ENCODE measurements around the gene TNFAIP8. TPM values are rescaled to one million over a fixed set of nuclear protein-coding genes. Genes with fewer than 3 reads are reported as not detected.

Gene TNFAIP8
- total and polyA plus RNA-seq, 4 donors, result 13.7 to 32.2 (median 22.4) TPM

- H3K9me3 ChIP-seq (ENCODE audit: control insufficient read depth, low read length), result no peaks in the 10 kb centered on the region
- H3K36me3 ChIP-seq (ENCODE audit: control insufficient read depth in 1 of 2, insufficient read depth in 2 of 2, low read length in 1 of 2), result no peaks in the 10 kb centered on the region
- H3K27me3 ChIP-seq (ENCODE audit: control insufficient read depth in 1 of 2, insufficient read depth in 2 of 2, low read length in 1 of 2), result no peaks in the 10 kb centered on the region
- H3K4me3 ChIP-seq (ENCODE audit: low read length in 2 of 2), result no peak overlapping the region
- 44 to 60% methylated on average over 4 of the region's 4 CpGs for WGBS, 2 donors
- H3K4me1 ChIP-seq (ENCODE audit: control insufficient read depth in 1 of 2, insufficient read depth in 2 of 2, low read length in 2 of 2), result no peaks in the 10 kb centered on the region
- DNase-seq, result no peak
- ATAC-seq (ENCODE audit: low FRiP score), result no peak
- intact Hi-C loops (cut with DNase I), result loop anchor here (5.0 to 10.0 kb wide), 2 partner anchors 61 to 348 kb away; partner anchors contain the start of gene DTWD2 (in 2 of the 2)
- H3K27ac ChIP-seq (ENCODE audit: low read depth in 1 of 2, low read length in 2 of 2), result no peak overlapping the region
Measured at GRCh38 chr5:119332978-119333401, 22.8 kb upstream of the TNFAIP8 start.

DNA sequence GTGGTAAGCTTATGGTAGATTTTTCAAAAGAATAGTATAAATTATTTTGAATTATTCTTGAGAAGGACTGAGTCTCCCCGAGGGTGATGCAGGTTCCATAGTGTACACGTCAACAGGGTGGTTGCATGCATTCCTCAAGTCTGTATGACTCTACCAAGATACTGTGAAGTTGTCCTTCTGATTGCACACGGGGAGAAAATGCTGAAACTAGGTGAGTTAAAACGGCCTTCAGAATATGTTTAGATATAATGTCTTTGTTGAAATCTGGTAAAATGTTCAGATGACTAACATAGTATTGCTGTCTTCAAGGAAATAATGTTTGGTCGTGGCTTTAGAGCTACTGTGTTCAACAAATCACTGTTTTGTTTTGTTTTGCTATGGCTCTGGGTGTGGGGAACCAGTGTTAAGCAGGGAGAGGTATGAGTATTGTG is 22.4 kb upstream of the TNFAIP8 start:
- H3K4me3 ChIP-seq (ENCODE audit: low read length in 2 of 2), result no peak overlapping the region
- no peaks in the 10 kb centered on the region for H3K4me1 ChIP-seq (ENCODE audit: control insufficient read depth in 1 of 2, insufficient read depth in 2 of 2, low read length in 2 of 2)
- WGBS, 2 donors, result 71 to 77% methylated on average over 5 of the region's 5 CpGs

GRCh38 chr5:119335261-119335677 is 20.6 kb upstream of the TNFAIP8 start:
- intact Hi-C loops (cut with DNase I), result loop anchor here (2.0 to 10.0 kb wide), 4 partner anchors 66 to 350 kb away; partner anchors contain the start of genes DTWD2 (in 2 of the 2) and DMXL1 (in 1 of the 2)
- H3K4me1 ChIP-seq (ENCODE audit: control insufficient read depth in 1 of 2, insufficient read depth in 2 of 2, low read length in 2 of 2), result no peaks in the 10 kb centered on the region
- H3K4me3 ChIP-seq (ENCODE audit: low read length in 2 of 2), result no peak overlapping the region
- WGBS, 2 donors, result 43 to 67% methylated on average over 4 of the region's 4 CpGs
- ATAC-seq (ENCODE audit: low FRiP score), result no peak
- no peak for DNase-seq
- no peaks in the 10 kb centered on the region for H3K36me3 ChIP-seq (ENCODE audit: control insufficient read depth in 1 of 2, insufficient read depth in 2 of 2, low read length in 1 of 2)
- peak overlapping the region in 1 of 2 donors; percentile 29 for H3K27ac ChIP-seq (ENCODE audit: low read depth in 1 of 2, low read length in 2 of 2)
- H3K9me3 ChIP-seq (ENCODE audit: control insufficient read depth, low read length), result no peaks in the 10 kb centered on the region
- H3K27me3 ChIP-seq (ENCODE audit: control insufficient read depth in 1 of 2, insufficient read depth in 2 of 2, low read length in 1 of 2), result no peaks in the 10 kb centered on the region

More for the DNA sequence above, 22.4 kb upstream of the TNFAIP8 start:
- ATAC-seq (ENCODE audit: low FRiP score), result no peak
- H3K9me3 ChIP-seq (ENCODE audit: control insufficient read depth, low read length), result no peaks in the 10 kb centered on the region
- H3K27me3 ChIP-seq (ENCODE audit: control insufficient read depth in 1 of 2, insufficient read depth in 2 of 2, low read length in 1 of 2), result no peaks in the 10 kb centered on the region
- no peaks in the 10 kb centered on the region for H3K36me3 ChIP-seq (ENCODE audit: control insufficient read depth in 1 of 2, insufficient read depth in 2 of 2, low read length in 1 of 2)
- no peak for DNase-seq
- H3K27ac ChIP-seq (ENCODE audit: low read depth in 1 of 2, low read length in 2 of 2), result no peak overlapping the region
- intact Hi-C loops (cut with DNase I), result loop anchor here (5.0 to 10.0 kb wide), 2 partner anchors 61 to 349 kb away; partner anchors contain the start of gene DTWD2 (in 2 of the 2)

GRCh38 chr5:119336262-119336661 is 19.6 kb upstream of the TNFAIP8 start:
- H3K4me3 ChIP-seq (ENCODE audit: low read length in 2 of 2), result no peak overlapping the region
- no peaks in the 10 kb centered on the region for H3K27me3 ChIP-seq (ENCODE audit: control insufficient read depth in 1 of 2, insufficient read depth in 2 of 2, low read length in 1 of 2)
- no peaks in the 10 kb centered on the region for H3K4me1 ChIP-seq (ENCODE audit: control insufficient read depth in 1 of 2, insufficient read depth in 2 of 2, low read length in 2 of 2)
- no peak overlapping the region for H3K27ac ChIP-seq (ENCODE audit: low read depth in 1 of 2, low read length in 2 of 2)
- H3K9me3 ChIP-seq (ENCODE audit: control insufficient read depth, low read length), result no peaks in the 10 kb centered on the region
- DNase-seq (no peak), ATAC-seq (ENCODE audit: low FRiP score) (no peak)
- 79 to 92% methylated on average over 1 of the region's 1 CpG for whole genome bisulfite sequencing, 2 donors
- intact Hi-C loops (cut with DNase I), result loop anchor here (5.0 to 10.0 kb wide), 2 partner anchors 76 to 351 kb away; partner anchors contain the start of gene DTWD2 (in 2 of the 2)
- no peaks in the 10 kb centered on the region for H3K36me3 ChIP-seq (ENCODE audit: control insufficient read depth in 1 of 2, insufficient read depth in 2 of 2, low read length in 1 of 2)

- H3K9me3 ChIP-seq (ENCODE audit: control insufficient read depth, low read length), result no peaks in the 10 kb centered on the region
- no peaks in the 10 kb centered on the region for H3K4me1 ChIP-seq (ENCODE audit: control insufficient read depth in 1 of 2, insufficient read depth in 2 of 2, low read length in 2 of 2)
- 84 to 85% methylated on average over 3 of the region's 3 CpGs for WGBS, 2 donors
- no peak for ATAC-seq (ENCODE audit: low FRiP score)
- H3K27me3 ChIP-seq (ENCODE audit: control insufficient read depth in 1 of 2, insufficient read depth in 2 of 2, low read length in 1 of 2), result no peaks in the 10 kb centered on the region
- no peak overlapping the region for H3K27ac ChIP-seq (ENCODE audit: low read depth in 1 of 2, low read length in 2 of 2)
- no peak overlapping the region for H3K4me3 ChIP-seq (ENCODE audit: low read length in 2 of 2)
- no peak for DNase-seq
- H3K36me3 ChIP-seq (ENCODE audit: control insufficient read depth in 1 of 2, insufficient read depth in 2 of 2, low read length in 1 of 2), result no peaks in the 10 kb centered on the region
- intact Hi-C loops (cut with DNase I), result loop anchor here (5.0 to 10.0 kb wide), 2 partner anchors 75 to 352 kb away; partner anchors contain the start of gene DTWD2 (in 2 of the 2)
Measured at GRCh38 chr5:119336845-119337580, 18.8 kb upstream of the TNFAIP8 start.

DNA sequence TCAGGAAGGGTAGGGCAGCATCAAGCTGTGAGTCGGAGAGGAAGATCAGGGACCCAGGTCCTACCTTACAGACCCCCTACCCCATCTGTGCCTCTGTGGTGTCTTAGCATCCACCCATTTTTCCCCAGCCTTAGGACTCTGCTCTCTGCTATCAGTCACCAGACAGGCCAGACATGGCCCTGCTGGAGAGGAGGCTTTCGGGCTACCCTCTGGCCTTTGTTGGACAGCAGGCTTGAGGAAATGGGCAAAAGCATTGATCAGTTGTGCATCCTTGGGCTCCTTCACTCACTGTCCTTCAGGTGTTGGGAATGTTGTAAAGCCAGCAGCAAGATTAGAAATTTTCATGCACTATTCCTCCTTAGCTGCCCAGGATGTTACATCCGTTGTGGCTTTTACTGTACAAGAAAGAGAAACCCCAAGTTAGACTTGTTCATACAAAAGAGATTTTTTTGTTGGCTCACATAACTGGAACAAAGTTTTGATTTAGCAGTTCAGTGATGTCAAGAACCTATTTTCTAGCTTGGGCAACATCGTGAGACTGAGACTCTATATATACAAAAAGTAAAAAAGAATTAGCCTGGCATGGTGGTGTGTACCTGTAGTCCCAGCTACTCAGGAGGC is 17.4 kb upstream of the TNFAIP8 start:
- intact Hi-C loops (cut with DNase I), result loop anchor here (5.0 to 10.0 kb wide), 2 partner anchors 74 to 354 kb away; partner anchors contain the start of gene DTWD2 (in 2 of the 2)
- no peak overlapping the region for H3K4me3 ChIP-seq (ENCODE audit: low read length in 2 of 2)
- no peaks in the 10 kb centered on the region for H3K27me3 ChIP-seq (ENCODE audit: control insufficient read depth in 1 of 2, insufficient read depth in 2 of 2, low read length in 1 of 2)
- no peaks in the 10 kb centered on the region for H3K4me1 ChIP-seq (ENCODE audit: control insufficient read depth in 1 of 2, insufficient read depth in 2 of 2, low read length in 2 of 2)
- no peak overlapping the region for H3K27ac ChIP-seq (ENCODE audit: low read depth in 1 of 2, low read length in 2 of 2)
- DNase-seq, result no peak
- H3K9me3 ChIP-seq (ENCODE audit: control insufficient read depth, low read length), result no peaks in the 10 kb centered on the region
- WGBS, 2 donors, result 73 to 86% methylated on average over 4 of the region's 4 CpGs
- no peaks in the 10 kb centered on the region for H3K36me3 ChIP-seq (ENCODE audit: control insufficient read depth in 1 of 2, insufficient read depth in 2 of 2, low read length in 1 of 2)
- no peak for ATAC-seq (ENCODE audit: low FRiP score)

DNA sequence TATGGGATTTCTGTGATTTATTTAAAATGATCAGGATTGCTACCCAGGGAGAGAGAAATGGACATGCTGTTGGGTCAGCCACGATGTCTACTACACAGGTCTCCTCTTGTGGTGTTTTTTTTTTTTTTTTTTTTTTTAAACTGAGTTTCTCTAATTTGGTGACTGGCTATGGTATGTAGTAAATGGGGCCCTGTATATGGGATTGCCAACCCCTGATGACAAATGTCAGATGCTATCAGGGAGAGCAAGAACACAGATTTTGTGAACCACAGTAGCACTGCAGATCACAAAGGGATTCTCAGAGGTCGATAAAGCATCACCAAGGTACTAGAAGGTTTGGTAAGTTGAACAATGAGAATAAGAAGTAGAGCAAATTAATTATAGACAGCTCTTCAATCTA is 16.5 kb upstream of the TNFAIP8 start:
- Histone ChIP-seq H3K4me1 (ENCODE audit: control insufficient read depth in 1 of 2, insufficient read depth in 2 of 2, low read length in 2 of 2) (no peaks in the 10 kb centered on the region), H3K27me3 (ENCODE audit: control insufficient read depth in 1 of 2, insufficient read depth in 2 of 2, low read length in 1 of 2) (no peaks in the 10 kb centered on the region), H3K27ac (ENCODE audit: low read depth in 1 of 2, low read length in 2 of 2) (no peak overlapping the region), H3K36me3 (ENCODE audit: control insufficient read depth in 1 of 2, insufficient read depth in 2 of 2, low read length in 1 of 2) (no peaks in the 10 kb centered on the region), H3K4me3 (ENCODE audit: low read length in 2 of 2) (no peak overlapping the region), H3K9me3 (ENCODE audit: control insufficient read depth, low read length) (no peaks in the 10 kb centered on the region)
- DNase-seq (no peak), ATAC-seq (ENCODE audit: low FRiP score) (no peak)
- WGBS, 2 donors, result 93 to 94% methylated on average over 2 of the region's 2 CpGs
- intact Hi-C loops (cut with DNase I), result loop anchor here (5.0 to 10.0 kb wide), 2 partner anchors 73 to 355 kb away; partner anchors contain the start of gene DTWD2 (in 2 of the 2)

- Histone ChIP-seq H3K27ac (ENCODE audit: low read depth in 1 of 2, low read length in 2 of 2) (no peak overlapping the region), H3K27me3 (ENCODE audit: control insufficient read depth in 1 of 2, insufficient read depth in 2 of 2, low read length in 1 of 2) (no peaks in the 10 kb centered on the region), H3K4me1 (ENCODE audit: control insufficient read depth in 1 of 2, insufficient read depth in 2 of 2, low read length in 2 of 2) (no peaks in the 10 kb centered on the region), H3K36me3 (ENCODE audit: control insufficient read depth in 1 of 2, insufficient read depth in 2 of 2, low read length in 1 of 2) (no peaks in the 10 kb centered on the region), H3K9me3 (ENCODE audit: control insufficient read depth, low read length) (no peaks in the 10 kb centered on the region), H3K4me3 (ENCODE audit: low read length in 2 of 2) (no peak overlapping the region)
- ATAC-seq (ENCODE audit: low FRiP score) (peak; percentile 6), DNase-seq (no peak)
- intact Hi-C loops (cut with DNase I), result loop anchor here (5.0 to 10.0 kb wide), 2 partner anchors 72 to 355 kb away; partner anchors contain the start of gene DTWD2 (in 2 of the 2)
- 95 to 97% methylated on average over 4 of the region's 4 CpGs for WGBS, 2 donors
Measured at GRCh38 chr5:119339965-119340364, 15.9 kb upstream of the TNFAIP8 start.

Measured in aorta (tissue), 5 donors.